ENCODE results near the gene DDX47. TPM values are rescaled to one million over a fixed set of nuclear protein-coding genes. Genes with fewer than 3 reads are reported as not detected.

Gene DDX47
- total and polyA plus RNA-seq, 10 of the 15 experiments (the other 5 are each of a cell fraction or from before 2014, with no cell fraction given), result 84.8 to 266 (median 120) TPM

GRCh38 chr12:12823811-12824210 is 10.7 kb downstream of the DDX47 start:
- ChIA-PET POLR2A (interaction anchor here (0.6 kb wide), 1 partner anchor 20 kb away, joined by 6 read pairs; no protein-coding TSS in a partner anchor), SMC1A (ENCODE audit: uncharacterized antibody, unreplicated experiment) (interaction anchor here (1.3 to 2.5 kb wide), 3 partner anchors 18 to 37 kb away, joined by 4 to 7 read pairs (median 5); no protein-coding TSS in a partner anchor), CTCF (interaction anchor here (0.8 kb wide), 1 partner anchor 68 kb away, joined by 3 read pairs; the partner anchor contains the start of gene GPRC5A), RAD21 (ENCODE audit: unreplicated experiment) (no interaction called here)
- BruUV-seq (replicated peaks), result TSS peak; percentile 10
- intact Hi-C loops (cut with micrococcal nuclease; ENCODE audit: unreplicated experiment), result no loop called here
- no peak overlapping the region for H3K4me2 ChIP-seq (ENCODE audit: control insufficient read depth, insufficient read depth)
- WGBS (ENCODE audit: insufficient coverage, insufficient replicate concordance, low lambda C conversion rate, missing lambda C conversion rate), result 96% methylated on average over 5 of the region's 5 CpGs
- H3K4me1 ChIP-seq (ENCODE audit: control insufficient read depth, insufficient read depth, low read length), result peaks cover 12% of the 10 kb centered on the region; the same call in 1 of the 2 replicates
- DNase-seq (ENCODE audit: low read depth, low spot score), result no peak
- no peaks in the 10 kb centered on the region for H3K27me3 ChIP-seq (replicated peaks in 1 of 2; ENCODE audit: control insufficient read depth in 2 of 2, insufficient read depth in 2 of 2, low read length in 1 of 2)
- TF ChIP-seq MTA2 (IDR thresholded peaks at IDR 0.05; ENCODE audit: low read depth), result no peak
- TF ChIP-seq, protein P1, sequence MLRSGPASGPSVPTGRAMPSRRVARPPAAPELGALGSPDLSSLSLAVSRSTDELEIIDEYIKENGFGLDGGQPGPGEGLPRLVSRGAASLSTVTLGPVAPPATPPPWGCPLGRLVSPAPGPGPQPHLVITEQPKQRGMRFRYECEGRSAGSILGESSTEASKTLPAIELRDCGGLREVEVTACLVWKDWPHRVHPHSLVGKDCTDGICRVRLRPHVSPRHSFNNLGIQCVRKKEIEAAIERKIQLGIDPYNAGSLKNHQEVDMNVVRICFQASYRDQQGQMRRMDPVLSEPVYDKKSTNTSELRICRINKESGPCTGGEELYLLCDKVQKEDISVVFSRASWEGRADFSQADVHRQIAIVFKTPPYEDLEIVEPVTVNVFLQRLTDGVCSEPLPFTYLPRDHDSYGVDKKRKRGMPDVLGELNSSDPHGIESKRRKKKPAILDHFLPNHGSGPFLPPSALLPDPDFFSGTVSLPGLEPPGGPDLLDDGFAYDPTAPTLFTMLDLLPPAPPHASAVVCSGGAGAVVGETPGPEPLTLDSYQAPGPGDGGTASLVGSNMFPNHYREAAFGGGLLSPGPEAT (IDR thresholded peaks at IDR 0.05; ENCODE audit: low read depth), result no peak
- no peak for TF ChIP-seq HSF1 (IDR thresholded peaks at IDR 0.05; ENCODE audit: low read depth, low read length)
- TF ChIP-seq, protein P2, sequence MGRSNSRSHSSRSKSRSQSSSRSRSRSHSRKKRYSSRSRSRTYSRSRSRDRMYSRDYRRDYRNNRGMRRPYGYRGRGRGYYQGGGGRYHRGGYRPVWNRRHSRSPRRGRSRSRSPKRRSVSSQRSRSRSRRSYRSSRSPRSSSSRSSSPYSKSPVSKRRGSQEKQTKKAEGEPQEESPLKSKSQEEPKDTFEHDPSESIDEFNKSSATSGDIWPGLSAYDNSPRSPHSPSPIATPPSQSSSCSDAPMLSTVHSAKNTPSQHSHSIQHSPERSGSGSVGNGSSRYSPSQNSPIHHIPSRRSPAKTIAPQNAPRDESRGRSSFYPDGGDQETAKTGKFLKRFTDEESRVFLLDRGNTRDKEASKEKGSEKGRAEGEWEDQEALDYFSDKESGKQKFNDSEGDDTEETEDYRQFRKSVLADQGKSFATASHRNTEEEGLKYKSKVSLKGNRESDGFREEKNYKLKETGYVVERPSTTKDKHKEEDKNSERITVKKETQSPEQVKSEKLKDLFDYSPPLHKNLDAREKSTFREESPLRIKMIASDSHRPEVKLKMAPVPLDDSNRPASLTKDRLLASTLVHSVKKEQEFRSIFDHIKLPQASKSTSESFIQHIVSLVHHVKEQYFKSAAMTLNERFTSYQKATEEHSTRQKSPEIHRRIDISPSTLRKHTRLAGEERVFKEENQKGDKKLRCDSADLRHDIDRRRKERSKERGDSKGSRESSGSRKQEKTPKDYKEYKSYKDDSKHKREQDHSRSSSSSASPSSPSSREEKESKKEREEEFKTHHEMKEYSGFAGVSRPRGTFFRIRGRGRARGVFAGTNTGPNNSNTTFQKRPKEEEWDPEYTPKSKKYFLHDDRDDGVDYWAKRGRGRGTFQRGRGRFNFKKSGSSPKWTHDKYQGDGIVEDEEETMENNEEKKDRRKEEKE (IDR thresholded peaks at IDR 0.05), result no peak
- TF ChIP-seq, protein P3, sequence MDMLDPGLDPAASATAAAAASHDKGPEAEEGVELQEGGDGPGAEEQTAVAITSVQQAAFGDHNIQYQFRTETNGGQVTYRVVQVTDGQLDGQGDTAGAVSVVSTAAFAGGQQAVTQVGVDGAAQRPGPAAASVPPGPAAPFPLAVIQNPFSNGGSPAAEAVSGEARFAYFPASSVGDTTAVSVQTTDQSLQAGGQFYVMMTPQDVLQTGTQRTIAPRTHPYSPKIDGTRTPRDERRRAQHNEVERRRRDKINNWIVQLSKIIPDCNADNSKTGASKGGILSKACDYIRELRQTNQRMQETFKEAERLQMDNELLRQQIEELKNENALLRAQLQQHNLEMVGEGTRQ (IDR thresholded peaks at IDR 0.05; ENCODE audit: borderline replicate concordance, low read depth, low read length), result no peak
- TF ChIP-seq ETV6 (conservative IDR thresholded peaks at IDR 0.05 in 1 of 2, IDR thresholded peaks at IDR 0.05 in 1 of 2; ENCODE audit: borderline replicate concordance in 1 of 2, low read depth in 1 of 2), result no peak
- no peak for TF ChIP-seq JUND (IDR thresholded peaks at IDR 0.05; ENCODE audit: low read depth, low read length)
- TF ChIP-seq ZNF274 (IDR thresholded peaks at IDR 0.05; ENCODE audit: insufficient read depth, insufficient read length), result no peak
- TF ChIP-seq, protein P4, sequence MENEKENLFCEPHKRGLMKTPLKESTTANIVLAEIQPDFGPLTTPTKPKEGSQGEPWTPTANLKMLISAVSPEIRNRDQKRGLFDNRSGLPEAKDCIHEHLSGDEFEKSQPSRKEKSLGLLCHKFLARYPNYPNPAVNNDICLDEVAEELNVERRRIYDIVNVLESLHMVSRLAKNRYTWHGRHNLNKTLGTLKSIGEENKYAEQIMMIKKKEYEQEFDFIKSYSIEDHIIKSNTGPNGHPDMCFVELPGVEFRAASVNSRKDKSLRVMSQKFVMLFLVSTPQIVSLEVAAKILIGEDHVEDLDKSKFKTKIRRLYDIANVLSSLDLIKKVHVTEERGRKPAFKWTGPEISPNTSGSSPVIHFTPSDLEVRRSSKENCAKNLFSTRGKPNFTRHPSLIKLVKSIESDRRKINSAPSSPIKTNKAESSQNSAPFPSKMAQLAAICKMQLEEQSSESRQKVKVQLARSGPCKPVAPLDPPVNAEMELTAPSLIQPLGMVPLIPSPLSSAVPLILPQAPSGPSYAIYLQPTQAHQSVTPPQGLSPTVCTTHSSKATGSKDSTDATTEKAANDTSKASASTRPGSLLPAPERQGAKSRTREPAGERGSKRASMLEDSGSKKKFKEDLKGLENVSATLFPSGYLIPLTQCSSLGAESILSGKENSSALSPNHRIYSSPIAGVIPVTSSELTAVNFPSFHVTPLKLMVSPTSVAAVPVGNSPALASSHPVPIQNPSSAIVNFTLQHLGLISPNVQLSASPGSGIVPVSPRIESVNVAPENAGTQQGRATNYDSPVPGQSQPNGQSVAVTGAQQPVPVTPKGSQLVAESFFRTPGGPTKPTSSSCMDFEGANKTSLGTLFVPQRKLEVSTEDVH (IDR thresholded peaks at IDR 0.05; ENCODE audit: low read depth, partially characterized antibody), result no peak
- peaks cover 13 to 69% of the 10 kb centered on the region in 2 experiments for H3K36me3 ChIP-seq (ENCODE audit: control insufficient read depth in 2 of 2, insufficient read depth in 2 of 2, low read length in 1 of 2)
- peaks cover 3% of the 10 kb centered on the region; the same call in 1 of the 2 replicates for H4K20me1 ChIP-seq (ENCODE audit: control insufficient read depth, insufficient read depth)
- no peaks in the 10 kb centered on the region for H3K9me3 ChIP-seq (replicated peaks; ENCODE audit: control insufficient read depth, insufficient read depth, low read length)
- ATAC-seq, result no peak
- H3K27ac ChIP-seq (ENCODE audit: control insufficient read depth, insufficient read depth), result no peak overlapping the region
- in situ Hi-C loops (cut with MboI), result loop anchor here (25.0 kb wide), 1 partner anchor 1963 kb away; no protein-coding TSS in a partner anchor
- FAIRE-seq, result no peak
- no peak overlapping the region for H2AFZ ChIP-seq (ENCODE audit: control insufficient read depth, low read depth, low read length)
- no peak overlapping the region for H3K9ac ChIP-seq (ENCODE audit: control insufficient read depth, insufficient read depth, low read length)
- H3K79me2 ChIP-seq (ENCODE audit: control insufficient read depth, insufficient read depth, low read length), result peaks cover 22% of the 10 kb centered on the region
- no peak overlapping the region for H3K4me3 ChIP-seq

Measured in GM12878 (cell line).